Astrocyte (in vitro differentiated cells and primary cell): Measurements from ENCODE around the gene C8A.

ENCODE experiments used
- EZH2 ChIP-seq: IDR thresholded peaks from 2 replicates; pipeline ENCODE4 v1.6.1; 2012; ENCODE audit warnings: mild to moderate bottlenecking, low read length, inconsistent platforms; ENCODE audit not compliant: insufficient read depth
- TF ChIP-seq, protein P1 (sequence below): IDR thresholded peaks from 2 replicates; pipeline ENCODE4 v1.5.1; 2011; ENCODE audit warnings: low read depth, mild to moderate bottlenecking, inconsistent platforms, low read length, moderate library complexity; ENCODE audit not compliant: insufficient read depth

DNA sequence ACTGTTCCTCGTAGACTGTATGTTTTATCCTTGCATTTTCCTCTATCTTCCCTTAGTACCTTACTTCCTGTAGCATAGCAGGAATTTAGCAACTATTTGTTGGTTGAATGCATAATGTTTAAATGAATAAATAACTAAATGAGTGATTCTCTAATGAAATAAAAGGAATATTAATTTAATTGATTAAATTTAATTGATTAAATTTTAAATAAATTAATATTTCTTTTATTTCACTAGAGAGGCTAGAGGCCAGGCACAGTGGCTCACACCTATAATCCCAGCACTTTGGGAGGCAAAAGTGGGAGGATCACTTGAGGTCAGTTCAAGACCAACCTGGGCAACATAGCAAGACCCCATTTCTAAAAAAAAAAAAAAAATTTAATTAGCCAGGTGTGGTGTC lies 85.4 kb downstream of the C8A start:
- TF ChIP-seq, protein P1, sequence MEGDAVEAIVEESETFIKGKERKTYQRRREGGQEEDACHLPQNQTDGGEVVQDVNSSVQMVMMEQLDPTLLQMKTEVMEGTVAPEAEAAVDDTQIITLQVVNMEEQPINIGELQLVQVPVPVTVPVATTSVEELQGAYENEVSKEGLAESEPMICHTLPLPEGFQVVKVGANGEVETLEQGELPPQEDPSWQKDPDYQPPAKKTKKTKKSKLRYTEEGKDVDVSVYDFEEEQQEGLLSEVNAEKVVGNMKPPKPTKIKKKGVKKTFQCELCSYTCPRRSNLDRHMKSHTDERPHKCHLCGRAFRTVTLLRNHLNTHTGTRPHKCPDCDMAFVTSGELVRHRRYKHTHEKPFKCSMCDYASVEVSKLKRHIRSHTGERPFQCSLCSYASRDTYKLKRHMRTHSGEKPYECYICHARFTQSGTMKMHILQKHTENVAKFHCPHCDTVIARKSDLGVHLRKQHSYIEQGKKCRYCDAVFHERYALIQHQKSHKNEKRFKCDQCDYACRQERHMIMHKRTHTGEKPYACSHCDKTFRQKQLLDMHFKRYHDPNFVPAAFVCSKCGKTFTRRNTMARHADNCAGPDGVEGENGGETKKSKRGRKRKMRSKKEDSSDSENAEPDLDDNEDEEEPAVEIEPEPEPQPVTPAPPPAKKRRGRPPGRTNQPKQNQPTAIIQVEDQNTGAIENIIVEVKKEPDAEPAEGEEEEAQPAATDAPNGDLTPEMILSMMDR = no peak
- TF ChIP-seq EZH2 = no peak
